Keratinocyte (primary cell): ENCODE measurements around the gene FOXB2. TPM values are rescaled to one million over a fixed set of nuclear protein-coding genes. Genes with fewer than 3 reads are reported as not detected.

ENCODE experiments used
- DNase-seq: peaks from one replicate; pipeline ENCODE4 v3.0.0-alpha.2; 2011; ENCODE audit warnings: low read depth, missing footprints, low spot score
- FAIRE-seq: peaks from 2 replicates; lab custom pipeline; 2011; peaks lifted over from hg19 to GRCh38; lab: Jason Lieb, UNC
- H2AFZ ChIP-seq: 2 replicates; pipeline ENCODE4 v1.6.0; 2012; ENCODE audit warnings: low read length, control low read depth, inconsistent platforms; ENCODE audit not compliant: control insufficient read depth
- H3K27ac ChIP-seq: 2 replicates; pipeline ENCODE4 v1.5.1; 2011; ENCODE audit warnings: low read length; ENCODE audit not compliant: control insufficient read depth, insufficient read depth
- H3K27me3 ChIP-seq: 3 replicates; pipeline ENCODE4 v1.6.0; 2011; ENCODE audit warnings: low read length; ENCODE audit not compliant: control insufficient read depth, insufficient read depth; ENCODE audit errors: extremely low read depth
- H3K36me3 ChIP-seq, 2 experiments: 2 replicates in 1 of 2; 3 replicates in 1 of 2; pipeline ENCODE4 v1.5.1; 2011; ENCODE audit warnings: low read length in 2 of 2, mild to moderate bottlenecking in 1 of 2; ENCODE audit not compliant: control insufficient read depth in 2 of 2, insufficient read depth in 2 of 2; ENCODE audit errors: extremely low read depth in 1 of 2
- H3K4me1 ChIP-seq: 3 replicates; pipeline ENCODE4 v1.5.1; 2011; ENCODE audit warnings: low read length; ENCODE audit not compliant: control insufficient read depth, insufficient read depth; ENCODE audit errors: extremely low read depth
- H3K4me2 ChIP-seq: 3 replicates; pipeline ENCODE4 v1.6.0; 2011; ENCODE audit warnings: low read depth, low read length; ENCODE audit not compliant: control insufficient read depth, insufficient read depth; ENCODE audit errors: extremely low read depth
- H3K4me3 ChIP-seq, 3 experiments: fragments of 200-600 bp in 1 of 3; sonication (generic) in 1 of 3; 2 replicates in 2 of 3; 3 replicates in 1 of 3; pipeline ENCODE4 v1.5.1; 2011 to 2016; ENCODE audit warnings: low read length in 3 of 3, mild to moderate bottlenecking in 3 of 3, control low read depth in 2 of 3, inconsistent platforms in 1 of 3, low read depth in 1 of 3, mixed read lengths in 1 of 3, mixed run types in 1 of 3, moderate library complexity in 1 of 3; ENCODE audit not compliant: control insufficient read depth in 2 of 3, insufficient read depth in 2 of 3; ENCODE audit errors: extremely low read depth in 1 of 3
- H3K79me2 ChIP-seq: 2 replicates; pipeline ENCODE4 v1.6.0; 2012; ENCODE audit warnings: low read length; ENCODE audit not compliant: control insufficient read depth, insufficient read depth
- H3K9ac ChIP-seq: 3 replicates; pipeline ENCODE4 v1.6.0; 2011; ENCODE audit warnings: low read length; ENCODE audit not compliant: control insufficient read depth, insufficient read depth; ENCODE audit errors: extremely low read depth
- H3K9me1 ChIP-seq: 3 replicates; pipeline ENCODE4 v1.6.0; 2011; ENCODE audit warnings: low read length; ENCODE audit not compliant: control insufficient read depth, insufficient read depth; ENCODE audit errors: extremely low read depth
- H3K9me3 ChIP-seq: 2 replicates; pipeline ENCODE4 v1.5.1; 2012; ENCODE audit warnings: low read depth, low read length; ENCODE audit not compliant: control insufficient read depth
- H4K20me1 ChIP-seq: 3 replicates; pipeline ENCODE4 v1.6.0; 2011; ENCODE audit warnings: low read length; ENCODE audit not compliant: control insufficient read depth, insufficient read depth; ENCODE audit errors: extremely low read depth
- CTCF ChIP-seq, 3 experiments: IDR thresholded peaks in 1 of 3; conservative IDR thresholded peaks in 1 of 3; optimal IDR thresholded peaks in 1 of 3; 2 replicates in 2 of 3; 3 replicates in 1 of 3; pipeline versions ENCODE3 to v1.5.1; 2011; ENCODE audit warnings: low read length in 3 of 3, mild to moderate bottlenecking in 3 of 3, moderate library complexity in 2 of 3, control low read depth in 1 of 3, inconsistent platforms in 1 of 3; ENCODE audit not compliant: insufficient read depth in 2 of 3; ENCODE audit errors: extremely low read depth in 1 of 3
- EZH2 ChIP-seq: IDR thresholded peaks from one replicate; pipeline ENCODE4 v1.6.1; 2012; ENCODE audit warnings: inconsistent platforms, mild to moderate bottlenecking, low read length, moderate library complexity
- dilution Hi-C: fragments of 300-500 bp; cut with MboI; formaldehyde crosslinking; loops from one replicate; pipeline ENCODE4 v1.7.0; 2020; ENCODE audit warnings: low sequenced_read_pairs; ENCODE audit not compliant: extremely low pct_ligation_motif_present
- polyA plus RNA-seq, 5 experiments: library from polyadenylated mRNA; depleted of rRNA in 3 of 5; stranded (reverse) in 3 of 5; stranded (forward) in 1 of 5; unstranded in 1 of 5; fragments of >200 nt; gene quantifications; 1 replicate in 1 of 5; 2 replicates in 3 of 5; 3 replicates in 1 of 5; pipeline versions ENCODE4 v1.2.1 to v1.2.3, GENCODE V29; 2011 to 2012; ENCODE audit warnings: missing spikeins in 2 of 5, low read depth in 1 of 5, low replicate concordance in 1 of 5

Gene FOXB2
- polyA plus RNA-seq, 1 donor (not counting 4 experiments of a cell fraction or from before 2014, with no cell fraction given) = not detected

GRCh38 chr9:77020413-77021290, 1.2 kb downstream of the FOXB2 start:
- dilution Hi-C loops = no loop called here
- H2AFZ ChIP-seq = peak overlapping the region; percentile 6
- no peak for FAIRE-seq

GRCh38 chr9:77021291-77021894, 1.9 kb downstream of the FOXB2 start:
- dilution Hi-C loops = no loop called here
- Histone ChIP-seq H3K9me3 (no peaks in the 10 kb centered on the region), H3K27me3 (peaks cover 73% of the 10 kb centered on the region), H3K4me3 (no peak overlapping the region), H3K9ac (no peak overlapping the region), H3K9me1 (no peaks in the 10 kb centered on the region), H3K36me3 (no peaks in the 10 kb centered on the region), H3K4me2 (no peak overlapping the region), H4K20me1 (no peaks in the 10 kb centered on the region), H3K4me1 (peaks cover 8% of the 10 kb centered on the region), H2AFZ (no peak overlapping the region), H3K27ac (no peak overlapping the region), H3K79me2 (no peaks in the 10 kb centered on the region)
- no peak for TF ChIP-seq CTCF (optimal IDR thresholded peaks at IDR 0.05 in 1 of 3, IDR thresholded peaks at IDR 0.05 in 1 of 3, conservative IDR thresholded peaks at IDR 0.05 in 1 of 3; ENCODE audit: extremely low read depth in 1 of 3, insufficient read depth in 2 of 3, low read length in 3 of 3)
- TF ChIP-seq EZH2 = no peak
- DNase-seq = no peak
- no peak for FAIRE-seq

More at GRCh38 chr9:77020413-77021290, 1.2 kb downstream of the FOXB2 start:
- no peaks in the 10 kb centered on the region for H3K36me3 ChIP-seq
- no peaks in the 10 kb centered on the region for H4K20me1 ChIP-seq
- no peak for DNase-seq
- TF ChIP-seq EZH2 = peak; percentile 99
- no peak for TF ChIP-seq CTCF (optimal IDR thresholded peaks at IDR 0.05 in 1 of 3, IDR thresholded peaks at IDR 0.05 in 1 of 3, conservative IDR thresholded peaks at IDR 0.05 in 1 of 3; ENCODE audit: extremely low read depth in 1 of 3, insufficient read depth in 2 of 3, low read length in 3 of 3)
- H3K79me2 ChIP-seq = no peaks in the 10 kb centered on the region
- no peak overlapping the region for H3K9ac ChIP-seq
- peak overlapping the region in 1 of 3 experiments; percentile 7 for H3K4me3 ChIP-seq
- H3K4me2 ChIP-seq = peak overlapping the region; percentile 37
- H3K4me1 ChIP-seq = peaks cover 8% of the 10 kb centered on the region
- peaks cover 80% of the 10 kb centered on the region for H3K27me3 ChIP-seq
- no peaks in the 10 kb centered on the region for H3K9me1 ChIP-seq
- no peaks in the 10 kb centered on the region for H3K9me3 ChIP-seq
- H3K27ac ChIP-seq = no peak overlapping the region
